Peyer's patch (tissue), 4 donors: ENCODE results near the gene ARHGAP26. TPM values are rescaled to one million over a fixed set of nuclear protein-coding genes. Genes with fewer than 3 reads are reported as not detected.

ENCODE experiments used
- DNase-seq, 3 donors: peaks; one replicate each; pipeline ENCODE4 v3.0.0-alpha.2; 2017 to 2019
- H3K27ac ChIP-seq, 4 donors: fragments of 200-600 bp; sonication (generic); one replicate each; pipeline ENCODE4 v1.5.1; 2016 to 2019
- H3K27me3 ChIP-seq, 2 donors: fragments of 200-600 bp; sonication (generic); one replicate each; pipeline ENCODE4 v1.5.1; 2019
- H3K36me3 ChIP-seq, 3 donors: fragments of 200-600 bp; sonication (generic); one replicate each; pipeline ENCODE4 v1.5.1; 2016 to 2019
- H3K4me1 ChIP-seq, 4 donors: fragments of 200-600 bp; sonication (generic); one replicate each; pipeline ENCODE4 v1.5.1; 2016 to 2019
- H3K4me3 ChIP-seq, 4 donors: fragments of 200-600 bp; sonication (generic); 1 replicate in 3 of 4; 2 replicates in 1 of 4; pipeline ENCODE4 v1.5.1; 2016 to 2019; ENCODE audit warnings: mild to moderate bottlenecking in 1 of 4
- H3K9me3 ChIP-seq, 4 donors: fragments of 200-600 bp; sonication (generic); one replicate each; pipeline ENCODE4 v1.5.1; 2016 to 2019; ENCODE audit warnings: mild to moderate bottlenecking in 1 of 4
- POLR2A ChIP-seq, 2 donors: fragments of 450-650 bp; IDR thresholded peaks; one replicate each; pipeline ENCODE4 v1.5.1; 2017; ENCODE audit warnings: antibody characterized with exemption in 2 of 2, mild to moderate bottlenecking in 2 of 2, moderate library complexity in 2 of 2
- total RNA-seq, 4 donors: library from RNA; depleted of rRNA; stranded (reverse); fragments of >200 nt; gene quantifications; one replicate each; pipeline ENCODE4 v1.1.0, GENCODE V29; 2016
- TF ChIP-seq, protein P1 (sequence below), 6 experiments: fragments of 450-650 bp in 4 of 6; fragments of 200-600 bp in 2 of 6; sonication (generic) in 1 of 6; IDR thresholded peaks; one replicate each; pipeline ENCODE4 v1.5.1; 2017 to 2019; ENCODE audit warnings: antibody characterized with exemption in 6 of 6, mild to moderate bottlenecking in 3 of 6, moderate library complexity in 1 of 6

Gene ARHGAP26
- total RNA-seq, 4 donors from 2014 or later = 60.1 to 180 (median 126) TPM

DNA sequence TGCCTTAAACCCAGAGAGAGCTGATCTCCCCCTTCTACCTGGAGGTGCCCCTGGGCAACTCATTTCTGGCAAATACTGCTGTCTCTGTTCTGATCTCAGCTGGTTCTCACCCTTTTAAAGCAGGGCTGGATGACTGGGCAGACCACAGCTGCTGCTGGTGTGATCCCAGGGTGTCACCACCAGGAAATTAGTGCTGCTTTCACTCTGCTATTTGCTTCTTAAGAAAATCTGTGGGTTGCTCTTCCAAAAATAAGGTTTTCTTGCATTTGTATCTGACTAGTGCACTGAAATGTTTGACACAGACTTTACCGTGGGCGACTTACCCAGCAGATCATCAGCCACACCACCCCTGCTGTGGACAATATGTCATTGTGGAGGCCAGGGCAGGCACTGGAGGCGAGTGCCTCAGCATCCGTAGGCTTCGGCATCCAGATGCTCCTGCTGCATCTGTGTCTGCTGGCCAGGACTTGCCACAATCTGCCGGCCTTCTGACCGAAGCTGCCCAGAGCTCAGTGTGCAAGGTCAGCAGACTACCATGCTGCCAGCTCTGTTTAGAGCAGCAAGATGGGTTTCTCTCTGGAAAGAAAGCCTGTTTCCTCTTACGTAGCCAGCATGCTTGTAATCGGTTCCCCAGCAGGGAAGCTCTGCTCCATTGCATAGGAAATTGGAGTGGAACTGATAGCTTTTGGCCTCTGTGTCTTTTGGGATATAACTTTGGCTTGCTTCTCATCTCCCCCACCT, 13.6 kb downstream of the ARHGAP26 start:
- Histone ChIP-seq H3K4me3 (peak overlapping the region in 1 of 4 donors; percentile 9), H3K4me1 (peaks cover 0 to 42% (median 0%) of the 10 kb centered on the region in 4 donors), H3K27me3 (no peaks in the 10 kb centered on the region), H3K36me3 (no peaks in the 10 kb centered on the region), H3K27ac (peak overlapping the region in 3 of 4 donors; percentile 8 to 55 (median 25)), H3K9me3 (no peaks in the 10 kb centered on the region)
- no peak for DNase-seq
- TF ChIP-seq POLR2A (IDR thresholded peaks at IDR 0.05) = no peak
- TF ChIP-seq, protein P1, sequence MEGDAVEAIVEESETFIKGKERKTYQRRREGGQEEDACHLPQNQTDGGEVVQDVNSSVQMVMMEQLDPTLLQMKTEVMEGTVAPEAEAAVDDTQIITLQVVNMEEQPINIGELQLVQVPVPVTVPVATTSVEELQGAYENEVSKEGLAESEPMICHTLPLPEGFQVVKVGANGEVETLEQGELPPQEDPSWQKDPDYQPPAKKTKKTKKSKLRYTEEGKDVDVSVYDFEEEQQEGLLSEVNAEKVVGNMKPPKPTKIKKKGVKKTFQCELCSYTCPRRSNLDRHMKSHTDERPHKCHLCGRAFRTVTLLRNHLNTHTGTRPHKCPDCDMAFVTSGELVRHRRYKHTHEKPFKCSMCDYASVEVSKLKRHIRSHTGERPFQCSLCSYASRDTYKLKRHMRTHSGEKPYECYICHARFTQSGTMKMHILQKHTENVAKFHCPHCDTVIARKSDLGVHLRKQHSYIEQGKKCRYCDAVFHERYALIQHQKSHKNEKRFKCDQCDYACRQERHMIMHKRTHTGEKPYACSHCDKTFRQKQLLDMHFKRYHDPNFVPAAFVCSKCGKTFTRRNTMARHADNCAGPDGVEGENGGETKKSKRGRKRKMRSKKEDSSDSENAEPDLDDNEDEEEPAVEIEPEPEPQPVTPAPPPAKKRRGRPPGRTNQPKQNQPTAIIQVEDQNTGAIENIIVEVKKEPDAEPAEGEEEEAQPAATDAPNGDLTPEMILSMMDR (IDR thresholded peaks at IDR 0.05) = no peak

DNA sequence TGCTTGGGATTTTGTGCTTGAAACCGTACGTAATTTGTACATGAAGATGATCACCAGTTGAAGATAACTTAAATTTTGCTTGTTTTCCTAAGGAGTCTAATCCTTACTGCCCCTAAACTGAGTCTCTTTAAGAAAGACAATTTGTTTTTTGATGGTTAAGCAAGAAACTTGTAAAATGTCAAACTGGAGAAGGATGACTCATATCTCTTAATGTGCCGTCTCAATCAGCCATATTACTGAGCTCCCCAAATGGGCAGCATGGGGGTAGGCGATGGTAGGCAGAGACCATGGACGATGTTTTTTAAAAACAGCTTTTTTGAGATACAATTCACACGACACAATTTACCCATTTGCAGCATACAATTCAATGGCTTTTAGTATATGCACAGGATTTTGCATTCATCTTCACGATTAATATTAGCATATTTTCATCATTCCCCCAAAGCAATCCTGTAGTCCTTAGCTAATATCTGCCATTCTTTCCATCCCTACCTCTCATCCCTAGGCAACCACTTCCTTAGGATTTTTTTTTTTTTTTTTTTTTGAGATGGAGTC, 14.3 kb downstream of the ARHGAP26 start:
- TF ChIP-seq POLR2A (IDR thresholded peaks at IDR 0.05) = no peak
- TF ChIP-seq, protein P1 (IDR thresholded peaks at IDR 0.05) = no peak
- no peak for DNase-seq
- Histone ChIP-seq H3K9me3 (no peaks in the 10 kb centered on the region), H3K27ac (peak overlapping the region in 1 of 4 donors; percentile 25), H3K27me3 (no peaks in the 10 kb centered on the region), H3K4me3 (no peak overlapping the region), H3K4me1 (peaks cover 0 to 42% (median 0%) of the 10 kb centered on the region in 4 donors), H3K36me3 (no peaks in the 10 kb centered on the region)

DNA sequence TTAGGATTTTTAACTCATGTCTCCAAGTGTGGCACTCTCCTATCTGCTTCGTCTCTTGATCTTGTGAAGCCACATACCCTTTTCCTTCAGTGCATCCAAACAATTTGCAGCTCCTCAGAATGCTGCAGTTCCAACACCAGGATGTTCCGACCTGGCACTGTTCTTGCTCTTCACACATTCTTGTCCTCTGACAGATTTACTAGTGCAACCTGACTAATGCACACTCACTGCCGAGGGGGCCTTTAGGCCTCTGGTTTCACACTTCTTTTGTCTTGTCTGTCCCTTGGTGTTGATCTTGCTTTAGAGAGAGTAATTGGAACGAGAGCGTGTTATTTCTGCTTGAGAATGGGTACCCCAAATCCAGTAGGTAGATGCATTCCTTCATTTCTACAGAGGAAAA, 15.0 kb downstream of the ARHGAP26 start:
- no peaks in the 10 kb centered on the region for H3K27me3 ChIP-seq
- peaks cover 0 to 37% (median 0%) of the 10 kb centered on the region in 4 donors for H3K4me1 ChIP-seq
- H3K27ac ChIP-seq = no peak overlapping the region
- no peak overlapping the region for H3K4me3 ChIP-seq
- no peak for DNase-seq
- no peaks in the 10 kb centered on the region for H3K9me3 ChIP-seq
- H3K36me3 ChIP-seq = no peaks in the 10 kb centered on the region
- TF ChIP-seq, protein P1 (IDR thresholded peaks at IDR 0.05) = no peak
- no peak for TF ChIP-seq POLR2A (IDR thresholded peaks at IDR 0.05)

DNA sequence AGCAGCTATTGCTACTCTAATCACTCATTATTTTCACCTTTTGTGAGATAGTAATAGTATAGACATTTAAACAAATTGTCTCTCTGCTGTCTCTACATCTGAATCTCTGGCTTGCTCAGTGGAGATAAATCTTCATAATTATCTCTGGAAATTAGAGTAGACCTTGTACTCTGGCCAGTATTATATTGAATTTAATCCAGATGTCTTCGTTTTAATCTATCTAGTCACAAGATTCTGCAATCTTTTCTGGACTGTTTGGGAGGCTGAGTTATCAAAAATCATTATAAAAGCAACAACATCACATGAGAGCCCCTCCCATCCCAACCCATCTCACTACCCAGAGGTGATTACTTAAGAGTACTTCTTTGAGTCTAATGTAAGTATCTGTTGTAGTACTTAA, 19.0 kb downstream of the ARHGAP26 start:
- Histone ChIP-seq H3K36me3 (no peaks in the 10 kb centered on the region), H3K27me3 (no peaks in the 10 kb centered on the region), H3K4me3 (no peak overlapping the region), H3K27ac (no peak overlapping the region), H3K4me1 (peaks cover 0 to 13% (median 0%) of the 10 kb centered on the region in 4 donors), H3K9me3 (no peaks in the 10 kb centered on the region)
- TF ChIP-seq, protein P1 (IDR thresholded peaks at IDR 0.05) = no peak
- TF ChIP-seq POLR2A (IDR thresholded peaks at IDR 0.05) = no peak
- DNase-seq = no peak

DNA sequence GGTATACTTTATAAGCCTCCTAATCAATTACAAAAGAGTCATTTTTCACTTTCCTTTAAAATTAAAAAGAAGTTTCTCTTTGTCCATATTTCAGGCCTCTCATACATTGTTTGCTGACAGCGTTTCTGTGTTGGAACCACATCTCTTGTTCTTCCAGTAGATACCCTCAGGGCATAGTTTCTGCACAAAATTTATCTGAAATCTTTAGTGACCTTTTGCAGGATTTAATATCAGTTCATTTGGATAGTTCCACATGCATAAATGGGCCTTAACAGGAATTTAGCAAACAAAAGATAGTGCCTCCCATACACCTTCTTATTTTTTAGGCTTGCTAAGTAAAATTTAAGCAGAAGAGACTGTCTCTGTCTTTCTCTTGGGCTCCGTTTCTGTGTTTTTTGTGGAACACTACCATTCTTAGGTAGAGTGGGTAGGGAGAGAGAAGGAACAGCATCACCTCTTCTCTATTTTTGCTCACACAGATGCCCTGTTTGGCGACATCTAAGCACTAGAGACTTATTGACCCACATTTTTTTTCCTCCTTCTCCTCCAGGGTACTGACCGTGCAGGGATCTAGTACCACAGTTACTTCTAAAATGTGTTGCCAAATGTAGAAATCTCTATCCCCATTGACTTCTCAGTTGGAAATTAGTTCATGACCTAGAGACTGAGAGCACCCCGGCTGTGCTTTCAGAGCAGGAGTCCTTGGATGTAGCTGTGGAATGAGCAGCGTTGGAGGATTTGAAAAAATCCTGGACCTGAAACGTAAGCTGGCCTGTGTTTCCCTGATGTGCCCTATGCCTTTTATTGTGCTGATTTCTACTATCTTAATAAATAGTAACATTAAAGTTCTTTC, 22.1 kb downstream of the ARHGAP26 start:
- no peaks in the 10 kb centered on the region for H3K27me3 ChIP-seq
- no peaks in the 10 kb centered on the region for H3K36me3 ChIP-seq

More for the DNA sequence above, 22.1 kb downstream of the ARHGAP26 start:
- H3K27ac ChIP-seq = no peak overlapping the region
- H3K4me1 ChIP-seq = peaks cover 0 to 28% (median 7%) of the 10 kb centered on the region in 4 donors
- TF ChIP-seq, protein P1 (IDR thresholded peaks at IDR 0.05) = no peak
- TF ChIP-seq POLR2A (IDR thresholded peaks at IDR 0.05) = no peak
- H3K9me3 ChIP-seq = no peaks in the 10 kb centered on the region
- no peak for DNase-seq
- H3K4me3 ChIP-seq = no peak overlapping the region
